Mesenchymal stem cell (in vitro differentiated cells and primary cell): Measurements from ENCODE around the gene STOM.

Experiments
- DNase-seq: peaks from one replicate; pipeline ENCODE4 v3.0.0-alpha.2; 2013
- H2AFZ ChIP-seq: one replicate; pipeline ENCODE4 v1.6.1; 2013; ENCODE audit warnings: low read depth, mild to moderate bottlenecking, control low read depth, inconsistent platforms, low read length, moderate library complexity
- H2AK5ac ChIP-seq: 2 replicates; pipeline ENCODE4 v1.6.1; 2013; ENCODE audit warnings: low read length, moderate library complexity, mild to moderate bottlenecking, inconsistent platforms; ENCODE audit not compliant: severe bottlenecking
- H2BK120ac ChIP-seq: one replicate; pipeline ENCODE4 v1.6.1; 2013; ENCODE audit warnings: low read depth, mild to moderate bottlenecking, inconsistent platforms, low read length, moderate library complexity
- H2BK12ac ChIP-seq, 2 experiments: one replicate each; pipeline ENCODE4 v1.6.1; 2013; ENCODE audit warnings: inconsistent platforms in 2 of 2, low read length in 2 of 2, mild to moderate bottlenecking in 2 of 2, moderate library complexity in 2 of 2, control low read depth in 1 of 2
- H2BK15ac ChIP-seq: one replicate; pipeline ENCODE4 v1.6.1; 2013; ENCODE audit warnings: mild to moderate bottlenecking, low read depth, inconsistent platforms; ENCODE audit not compliant: poor library complexity, severe bottlenecking
- H2BK5ac ChIP-seq: 2 replicates; pipeline ENCODE4 v1.6.1; 2013; ENCODE audit warnings: low read depth, mild to moderate bottlenecking, low read length, control low read depth, inconsistent platforms; ENCODE audit not compliant: poor library complexity, severe bottlenecking
- H3K14ac ChIP-seq, 2 experiments: one replicate each; pipeline ENCODE4 v1.6.1; 2013; ENCODE audit warnings: inconsistent platforms in 2 of 2, low read length in 2 of 2, control low read depth in 1 of 2, mild to moderate bottlenecking in 1 of 2, moderate library complexity in 1 of 2
- H3K18ac ChIP-seq, 2 experiments: one replicate each; pipeline ENCODE4 v1.6.1; 2013; ENCODE audit warnings: inconsistent platforms in 2 of 2, low read length in 2 of 2, control low read depth in 1 of 2, low read depth in 1 of 2, mild to moderate bottlenecking in 1 of 2
- H3K23ac ChIP-seq, 2 experiments: one replicate each; pipeline ENCODE4 v1.6.1; 2013; ENCODE audit warnings: inconsistent platforms in 2 of 2, low read length in 2 of 2, mild to moderate bottlenecking in 2 of 2, moderate library complexity in 2 of 2, control low read depth in 1 of 2
- H3K27ac ChIP-seq: 2 replicates; pipeline ENCODE4 v1.5.1; 2013; ENCODE audit warnings: mild to moderate bottlenecking, moderate library complexity, low read length, control low read depth, inconsistent platforms; ENCODE audit not compliant: poor library complexity, severe bottlenecking
- H3K27me3 ChIP-seq, 2 experiments: 2 replicates each; pipeline versions ENCODE4 v1.6.1 to v1.7.0; 2013; ENCODE audit warnings: low read length in 2 of 2, mild to moderate bottlenecking in 2 of 2, moderate library complexity in 2 of 2, control low read depth in 1 of 2, inconsistent platforms in 1 of 2; ENCODE audit not compliant: control insufficient read depth in 1 of 2, insufficient read depth in 1 of 2
- H3K36me3 ChIP-seq, 2 experiments: 2 replicates each; pipeline versions ENCODE4 v1.6.1 to v1.7.0; 2013; ENCODE audit warnings: low read length in 2 of 2, control low read depth in 1 of 2, inconsistent platforms in 1 of 2, low read depth in 1 of 2, mild to moderate bottlenecking in 1 of 2; ENCODE audit not compliant: insufficient read depth in 2 of 2, control insufficient read depth in 1 of 2
- H3K4ac ChIP-seq, 2 experiments: one replicate each; pipeline ENCODE4 v1.6.1; 2013; ENCODE audit warnings: inconsistent platforms in 2 of 2, low read length in 2 of 2, mild to moderate bottlenecking in 2 of 2, moderate library complexity in 2 of 2, control low read depth in 1 of 2, low read depth in 1 of 2
- H3K4me1 ChIP-seq: 2 replicates; pipeline ENCODE4 v1.6.1; 2013; ENCODE audit warnings: low read depth, low read length, control low read depth; ENCODE audit not compliant: control insufficient read depth, insufficient read depth
- H3K4me2 ChIP-seq: 2 replicates; pipeline ENCODE4 v1.6.1; 2013; ENCODE audit warnings: low read length, mild to moderate bottlenecking, inconsistent platforms; ENCODE audit not compliant: poor library complexity, severe bottlenecking
- H3K4me3 ChIP-seq, 2 experiments: 2 replicates each; pipeline versions ENCODE4 v1.5.1 to v1.7.0; 2013; ENCODE audit warnings: low read length in 2 of 2, mild to moderate bottlenecking in 2 of 2, control low read depth in 1 of 2, low read depth in 1 of 2; ENCODE audit not compliant: insufficient read depth in 1 of 2
- H3K79me1 ChIP-seq: replicated peaks from 2 replicates; pipeline ENCODE4 v1.6.1; 2013; ENCODE audit warnings: mild to moderate bottlenecking, control low read depth, low read length, inconsistent platforms; ENCODE audit not compliant: poor library complexity, severe bottlenecking
- H3K9ac ChIP-seq: 2 replicates; pipeline ENCODE4 v1.7.0; 2013; ENCODE audit warnings: mild to moderate bottlenecking, low read length, moderate library complexity
- H3K9me3 ChIP-seq: 2 replicates; pipeline ENCODE4 v1.7.0; 2013; ENCODE audit warnings: mild to moderate bottlenecking, low read length; ENCODE audit not compliant: control insufficient read depth
- H4K8ac ChIP-seq: one replicate; pipeline ENCODE4 v1.6.1; 2013; ENCODE audit warnings: inconsistent platforms, mild to moderate bottlenecking, low read length, moderate library complexity
- H4K91ac ChIP-seq: one replicate; pipeline ENCODE4 v1.6.1; 2013; ENCODE audit warnings: mild to moderate bottlenecking, low read length, inconsistent platforms
- WGBS: methylation state at CpG from one replicate; pipeline ENCODE4 v1.1.7; 2013; ENCODE audit warnings: mixed read lengths; 5-methylcytosine and 5-hydroxymethylcytosine counted together

STOM gene

GRCh38 chr9:121297389-121297788 is 72.7 kb downstream of the STOM start:
- H3K27ac ChIP-seq: peak overlapping the region; percentile 1
- no peak overlapping the region for H2AFZ ChIP-seq
- peaks cover 55% of the 10 kb centered on the region for H3K79me1 ChIP-seq
- H4K91ac ChIP-seq: no peak overlapping the region
- H2BK15ac ChIP-seq: no peak overlapping the region
- no peak overlapping the region for H2AK5ac ChIP-seq
- 75% methylated on average over 2 of the region's 4 CpGs for WGBS
- no peak overlapping the region for H3K9ac ChIP-seq
- H3K4me2 ChIP-seq: no peak overlapping the region
- no peak overlapping the region for H2BK5ac ChIP-seq
- peak overlapping the region in 1 of 2 experiments; percentile 14 for H3K23ac ChIP-seq
- peaks cover 32 to 41% of the 10 kb centered on the region in 2 experiments for H3K36me3 ChIP-seq
- H3K9me3 ChIP-seq: no peaks in the 10 kb centered on the region
- H2BK120ac ChIP-seq: no peak overlapping the region
- H2BK12ac ChIP-seq: peak overlapping the region in 1 of 2 experiments; percentile 15
- H3K4me3 ChIP-seq: no peak overlapping the region
- DNase-seq: no peak
- no peaks in the 10 kb centered on the region for H3K27me3 ChIP-seq
- peaks cover 43% of the 10 kb centered on the region for H3K4me1 ChIP-seq
- H3K4ac ChIP-seq: no peak overlapping the region
- no peak overlapping the region for H4K8ac ChIP-seq
- no peak overlapping the region for H3K14ac ChIP-seq
- no peak overlapping the region for H3K18ac ChIP-seq

- H2BK5ac ChIP-seq: no peak overlapping the region
- H3K18ac ChIP-seq: peak overlapping the region; percentile 52 to 54
- peak overlapping the region; percentile 32 for H2BK15ac ChIP-seq
- DNase-seq: no peak
- H3K79me1 ChIP-seq: peaks cover 55% of the 10 kb centered on the region
- no peak overlapping the region for H3K23ac ChIP-seq
- H4K8ac ChIP-seq: peak overlapping the region; percentile 50
- H2BK120ac ChIP-seq: no peak overlapping the region
- no peak overlapping the region for H4K91ac ChIP-seq
- no peak overlapping the region for H3K14ac ChIP-seq
- H3K27me3 ChIP-seq: no peaks in the 10 kb centered on the region
- H3K4me2 ChIP-seq: peak overlapping the region; percentile 3
- peak overlapping the region; percentile 15 for H2AK5ac ChIP-seq
- peak overlapping the region; percentile 56 for H3K9ac ChIP-seq
- no peaks in the 10 kb centered on the region for H3K9me3 ChIP-seq
- no peak overlapping the region for H3K4me3 ChIP-seq
- H3K27ac ChIP-seq: peak overlapping the region; percentile 17
- peak overlapping the region in 1 of 2 experiments; percentile 26 for H3K4ac ChIP-seq
- H3K36me3 ChIP-seq: peaks cover 26 to 37% of the 10 kb centered on the region in 2 experiments
- WGBS: 76% methylated on average over 7 of the region's 7 CpGs
- H3K4me1 ChIP-seq: peaks cover 42% of the 10 kb centered on the region
- no peak overlapping the region for H2AFZ ChIP-seq
- peak overlapping the region in 1 of 2 experiments; percentile 24 for H2BK12ac ChIP-seq
Observed at GRCh38 chr9:121296213-121297127, 73.6 kb downstream of the STOM start.

GRCh38 chr9:121295662-121296191 is 74.3 kb downstream of the STOM start:
- no peak overlapping the region for H3K27ac ChIP-seq
- H2BK15ac ChIP-seq: no peak overlapping the region
- no peak overlapping the region for H3K4me3 ChIP-seq
- H2AFZ ChIP-seq: no peak overlapping the region
- peak overlapping the region; percentile 56 for H3K9ac ChIP-seq
- no peak overlapping the region for H3K14ac ChIP-seq
- peaks cover 38% of the 10 kb centered on the region for H3K4me1 ChIP-seq
- no peaks in the 10 kb centered on the region for H3K27me3 ChIP-seq
- no peak overlapping the region for H3K4me2 ChIP-seq
- DNase-seq: no peak
- no peak overlapping the region for H3K4ac ChIP-seq
- H2BK120ac ChIP-seq: no peak overlapping the region
- H3K9me3 ChIP-seq: no peaks in the 10 kb centered on the region
- H3K18ac ChIP-seq: peak overlapping the region in 1 of 2 experiments; percentile 25
- no peak overlapping the region for H4K8ac ChIP-seq
- no peak overlapping the region for H3K23ac ChIP-seq
- peaks cover 51% of the 10 kb centered on the region for H3K79me1 ChIP-seq
- H2BK5ac ChIP-seq: no peak overlapping the region
- 91% methylated on average over 5 of the region's 5 CpGs for WGBS
- H3K36me3 ChIP-seq: peaks cover 26 to 37% of the 10 kb centered on the region in 2 experiments
- no peak overlapping the region for H2AK5ac ChIP-seq
- no peak overlapping the region for H4K91ac ChIP-seq
- H2BK12ac ChIP-seq: no peak overlapping the region
